ENCODE measurements around the gene STARD13.

The STARD13 gene

GRCh38 chr13:33280279-33280905, 5.2 kb downstream of the STARD13 start:
- Histone ChIP-seq H3K4me2 (ENCODE audit: low read depth, low read length, poor library complexity, severe bottlenecking) (no peak overlapping the region), H3K9ac (ENCODE audit: low read length) (no peak overlapping the region), H3K27me3 (ENCODE audit: low read length) (no peaks in the 10 kb centered on the region), H2AFZ (ENCODE audit: low read depth, low read length, severe bottlenecking) (no peak overlapping the region), H3K27ac (ENCODE audit: low read depth, low read length) (no peak overlapping the region), H3K9me2 (replicated peaks; ENCODE audit: insufficient read depth, low read length) (no peaks in the 10 kb centered on the region), H3F3A (ENCODE audit: insufficient read depth) (no peaks in the 10 kb centered on the region), H3K36me3 (ENCODE audit: low read length) (no peaks in the 10 kb centered on the region), H3K4me3 (ENCODE audit: insufficient read depth, low read length, poor library complexity, severe bottlenecking) (no peak overlapping the region), H3K79me2 (ENCODE audit: insufficient read depth, low read length) (no peaks in the 10 kb centered on the region), H3K9me3 (ENCODE audit: insufficient read depth, low read length) (no peaks in the 10 kb centered on the region), H4K20me1 (ENCODE audit: low read depth, low read length) (no peaks in the 10 kb centered on the region)
- TF ChIP-seq CTCF (IDR thresholded peaks at IDR 0.05; ENCODE audit: insufficient read depth, low read length, poor library complexity, severe bottlenecking) (no peak), EZH2phosphoT487 (conservative IDR thresholded peaks at IDR 0.05; ENCODE audit: low read length) (no peak)

GRCh38 chr13:33279414-33280278, 5.9 kb downstream of the STARD13 start:
- H4K20me1 ChIP-seq (ENCODE audit: low read depth, low read length): no peaks in the 10 kb centered on the region
- no peaks in the 10 kb centered on the region for H3K9me2 ChIP-seq (replicated peaks; ENCODE audit: insufficient read depth, low read length)
- no peak overlapping the region for H3K4me2 ChIP-seq (ENCODE audit: low read depth, low read length, poor library complexity, severe bottlenecking)
- no peak overlapping the region for H3K4me3 ChIP-seq (ENCODE audit: insufficient read depth, low read length, poor library complexity, severe bottlenecking)
- no peaks in the 10 kb centered on the region for H3K9me3 ChIP-seq (ENCODE audit: insufficient read depth, low read length)
- H3K79me2 ChIP-seq (ENCODE audit: insufficient read depth, low read length): no peaks in the 10 kb centered on the region
- no peaks in the 10 kb centered on the region for H3F3A ChIP-seq (ENCODE audit: insufficient read depth)
- TF ChIP-seq EZH2phosphoT487 (conservative IDR thresholded peaks at IDR 0.05; ENCODE audit: low read length) (no peak), CTCF (IDR thresholded peaks at IDR 0.05; ENCODE audit: insufficient read depth, low read length, poor library complexity, severe bottlenecking) (no peak)
- no peaks in the 10 kb centered on the region for H3K27me3 ChIP-seq (ENCODE audit: low read length)
- no peaks in the 10 kb centered on the region for H3K36me3 ChIP-seq (ENCODE audit: low read length)
- H3K27ac ChIP-seq (ENCODE audit: low read depth, low read length): no peak overlapping the region
- H3K9ac ChIP-seq (ENCODE audit: low read length): no peak overlapping the region
- H2AFZ ChIP-seq (ENCODE audit: low read depth, low read length, severe bottlenecking): no peak overlapping the region

- H3K9me2 ChIP-seq (replicated peaks; ENCODE audit: insufficient read depth, low read length): no peaks in the 10 kb centered on the region
- no peaks in the 10 kb centered on the region for H3K79me2 ChIP-seq (ENCODE audit: insufficient read depth, low read length)
- no peak overlapping the region for H3K27ac ChIP-seq (ENCODE audit: low read depth, low read length)
- H3K4me2 ChIP-seq (ENCODE audit: low read depth, low read length, poor library complexity, severe bottlenecking): no peak overlapping the region
- no peaks in the 10 kb centered on the region for H4K20me1 ChIP-seq (ENCODE audit: low read depth, low read length)
- no peaks in the 10 kb centered on the region for H3K36me3 ChIP-seq (ENCODE audit: low read length)
- no peak for TF ChIP-seq EZH2phosphoT487 (conservative IDR thresholded peaks at IDR 0.05; ENCODE audit: low read length)
- TF ChIP-seq CTCF (IDR thresholded peaks at IDR 0.05; ENCODE audit: insufficient read depth, low read length, poor library complexity, severe bottlenecking): no peak
- no peak overlapping the region for H3K9ac ChIP-seq (ENCODE audit: low read length)
- no peaks in the 10 kb centered on the region for H3K9me3 ChIP-seq (ENCODE audit: insufficient read depth, low read length)
- no peaks in the 10 kb centered on the region for H3K27me3 ChIP-seq (ENCODE audit: low read length)
- no peaks in the 10 kb centered on the region for H3F3A ChIP-seq (ENCODE audit: insufficient read depth)
- H2AFZ ChIP-seq (ENCODE audit: low read depth, low read length, severe bottlenecking): no peak overlapping the region
- H3K4me3 ChIP-seq (ENCODE audit: insufficient read depth, low read length, poor library complexity, severe bottlenecking): no peak overlapping the region
These were observed 6.6 kb downstream of the STARD13 start for GRCh38 chr13:33278913-33279312.
